HepG2 (cell line): ENCODE measurements around the gene IMPDH2. TPM values are rescaled to one million over a fixed set of nuclear protein-coding genes. Genes with fewer than 3 reads are reported as not detected.
A peak's percentile ranks its signal among the peaks of the same experiment; 100 is the strongest.

Source experiments
- AFF4 ChIP-seq: sonication (generic); formaldehyde crosslinking; IDR thresholded peaks from 2 replicates; pipeline ENCODE4 v1.4.0; 2020; ENCODE audit warnings: missing genetic modification reagents
- ATM ChIP-seq: fragments of 450-650 bp; IDR thresholded peaks from 2 replicates; pipeline ENCODE4 v1.7.1; 2017; ENCODE audit warnings: mild to moderate bottlenecking, borderline replicate concordance
- CAMTA2 ChIP-seq: sonication (generic); formaldehyde crosslinking; IDR thresholded peaks from 2 replicates; pipeline ENCODE4 v1.4.0; 2020; ENCODE audit warnings: mild to moderate bottlenecking, missing genetic modification reagents, borderline replicate concordance
- GMEB2 ChIP-seq: IDR thresholded peaks from 2 replicates; pipeline ENCODE4 v1.6.1; 2016; ENCODE audit warnings: missing biosample characterization, missing genetic modification reagents, low read depth
- KAT8 ChIP-seq: IDR thresholded peaks from 2 replicates; pipeline ENCODE4 v1.6.1; 2016; ENCODE audit warnings: missing genetic modification reagents, missing compliant biosample characterization
- MTF2 ChIP-seq: sonication (generic); formaldehyde crosslinking; IDR thresholded peaks from 2 replicates; pipeline ENCODE4 v1.5.0; 2020; ENCODE audit warnings: missing genetic modification reagents, borderline replicate concordance
- ZFY ChIP-seq: sonication (generic); formaldehyde crosslinking; IDR thresholded peaks from 2 replicates; pipeline ENCODE4 v1.4.0; 2020; ENCODE audit warnings: missing genetic modification reagents
- ZNF232 ChIP-seq: sonication (generic); formaldehyde crosslinking; IDR thresholded peaks from 2 replicates; pipeline ENCODE4 v1.4.0; 2020; ENCODE audit warnings: missing genetic modification reagents, borderline replicate concordance
- ZNF451 ChIP-seq: sonication (generic); formaldehyde crosslinking; IDR thresholded peaks from 2 replicates; pipeline ENCODE4 v1.5.0; 2020; ENCODE audit warnings: mild to moderate bottlenecking, missing genetic modification reagents
- ZNF543 ChIP-seq: sonication (generic); formaldehyde crosslinking; IDR thresholded peaks from 2 replicates; pipeline ENCODE4 v1.4.0; 2020; ENCODE audit warnings: mild to moderate bottlenecking, missing genetic modification reagents
- ZNF556 ChIP-seq: sonication (generic); formaldehyde crosslinking; IDR thresholded peaks from 2 replicates; pipeline ENCODE4 v1.4.0; 2020; ENCODE audit warnings: mild to moderate bottlenecking, missing genetic modification reagents, borderline replicate concordance
- ZNF704 ChIP-seq: sonication (generic); formaldehyde crosslinking; IDR thresholded peaks from 2 replicates; pipeline ENCODE4 v1.8.1; 2023; ENCODE audit warnings: mild to moderate bottlenecking, inconsistent platforms, moderate library complexity, missing genetic modification reagents, borderline replicate concordance
- polyA plus RNA-seq, 8 experiments: library from polyadenylated mRNA; depleted of rRNA in 3 of 8; stranded (reverse) in 7 of 8; unstranded in 1 of 8; fragments of >200 nt; fragmentation: Illumina TruSeq in 4 of 8; extraction: Trizol in 4 of 8; gene quantifications; 2 replicates each; pipeline versions ENCODE4 v1.2.1 to v1.2.3, GENCODE V29; 2011 to 2016; ENCODE audit warnings: low read depth in 4 of 8, missing spikeins in 1 of 8, mixed read lengths in 1 of 8; ENCODE audit not compliant: insufficient read depth in 1 of 8
- total RNA-seq, 5 experiments: library from RNA; depleted of rRNA; stranded (reverse); fragments of >200 nt; fragmentation: Illumina TruSeq; extraction: Trizol; gene quantifications; 2 replicates each; pipeline ENCODE4 v1.2.3, GENCODE V29; 2016; ENCODE audit warnings: low read depth in 1 of 5
- TF ChIP-seq, protein P1 (sequence below): sonication (generic); formaldehyde crosslinking; IDR thresholded peaks from 2 replicates; pipeline ENCODE4 v1.5.0; 2020; ENCODE audit warnings: mild to moderate bottlenecking, missing genetic modification reagents, moderate library complexity
- TF ChIP-seq, protein P2 (sequence below): sonication (generic); formaldehyde crosslinking; IDR thresholded peaks from 2 replicates; pipeline ENCODE4 v1.4.0; 2020; ENCODE audit warnings: mild to moderate bottlenecking, missing genetic modification reagents
- TF ChIP-seq, protein P3 (sequence below): sonication (generic); formaldehyde crosslinking; IDR thresholded peaks from 2 replicates; pipeline ENCODE4 v1.8.0; 2022; ENCODE audit warnings: mild to moderate bottlenecking, missing genetic modification reagents; ENCODE audit not compliant: insufficient replicate concordance

The IMPDH2 gene
- total and polyA plus RNA-seq, 2 of the 13 experiments (the other 11 are each of a cell fraction or from before 2014, with no cell fraction given), result 248 to 260 TPM

GRCh38 chr3:49007068-49007770 is 22.0 kb downstream of the IMPDH2 start, which contains the start of gene WDR6 (continued):
- TF ChIP-seq GMEB2 (peak; percentile 34; the same call in 1 of the 2 replicates), ZNF556 (CRISPR knock-in tag) (0 out of 2 replicates have a peak, but pooled peaks have one; percentile 51), ZNF232 (CRISPR knock-in tag) (peak; percentile 71; the same call in 1 of the 2 replicates), CAMTA2 (CRISPR knock-in tag) (0 out of 2 replicates have a peak, but pooled peaks have one; percentile 27), ZNF543 (peak; percentile 64), MTF2 (CRISPR knock-in tag) (no peak), ATM (no peak), ZNF451 (CRISPR knock-in tag) (peak; percentile 79; the same call in 1 of the 2 replicates), ZNF704 (peak; percentile 48), AFF4 (CRISPR knock-in tag) (peak; percentile 79), ZFY (CRISPR knock-in tag) (peak; percentile 77; the same call in 1 of the 2 replicates), KAT8 (CRISPR knock-in tag) (peak; percentile 73; the same call in 1 of the 2 replicates)
- TF ChIP-seq, protein P1, sequence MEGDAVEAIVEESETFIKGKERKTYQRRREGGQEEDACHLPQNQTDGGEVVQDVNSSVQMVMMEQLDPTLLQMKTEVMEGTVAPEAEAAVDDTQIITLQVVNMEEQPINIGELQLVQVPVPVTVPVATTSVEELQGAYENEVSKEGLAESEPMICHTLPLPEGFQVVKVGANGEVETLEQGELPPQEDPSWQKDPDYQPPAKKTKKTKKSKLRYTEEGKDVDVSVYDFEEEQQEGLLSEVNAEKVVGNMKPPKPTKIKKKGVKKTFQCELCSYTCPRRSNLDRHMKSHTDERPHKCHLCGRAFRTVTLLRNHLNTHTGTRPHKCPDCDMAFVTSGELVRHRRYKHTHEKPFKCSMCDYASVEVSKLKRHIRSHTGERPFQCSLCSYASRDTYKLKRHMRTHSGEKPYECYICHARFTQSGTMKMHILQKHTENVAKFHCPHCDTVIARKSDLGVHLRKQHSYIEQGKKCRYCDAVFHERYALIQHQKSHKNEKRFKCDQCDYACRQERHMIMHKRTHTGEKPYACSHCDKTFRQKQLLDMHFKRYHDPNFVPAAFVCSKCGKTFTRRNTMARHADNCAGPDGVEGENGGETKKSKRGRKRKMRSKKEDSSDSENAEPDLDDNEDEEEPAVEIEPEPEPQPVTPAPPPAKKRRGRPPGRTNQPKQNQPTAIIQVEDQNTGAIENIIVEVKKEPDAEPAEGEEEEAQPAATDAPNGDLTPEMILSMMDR (CRISPR knock-in tag), result peak; percentile 76
- TF ChIP-seq, protein P2, sequence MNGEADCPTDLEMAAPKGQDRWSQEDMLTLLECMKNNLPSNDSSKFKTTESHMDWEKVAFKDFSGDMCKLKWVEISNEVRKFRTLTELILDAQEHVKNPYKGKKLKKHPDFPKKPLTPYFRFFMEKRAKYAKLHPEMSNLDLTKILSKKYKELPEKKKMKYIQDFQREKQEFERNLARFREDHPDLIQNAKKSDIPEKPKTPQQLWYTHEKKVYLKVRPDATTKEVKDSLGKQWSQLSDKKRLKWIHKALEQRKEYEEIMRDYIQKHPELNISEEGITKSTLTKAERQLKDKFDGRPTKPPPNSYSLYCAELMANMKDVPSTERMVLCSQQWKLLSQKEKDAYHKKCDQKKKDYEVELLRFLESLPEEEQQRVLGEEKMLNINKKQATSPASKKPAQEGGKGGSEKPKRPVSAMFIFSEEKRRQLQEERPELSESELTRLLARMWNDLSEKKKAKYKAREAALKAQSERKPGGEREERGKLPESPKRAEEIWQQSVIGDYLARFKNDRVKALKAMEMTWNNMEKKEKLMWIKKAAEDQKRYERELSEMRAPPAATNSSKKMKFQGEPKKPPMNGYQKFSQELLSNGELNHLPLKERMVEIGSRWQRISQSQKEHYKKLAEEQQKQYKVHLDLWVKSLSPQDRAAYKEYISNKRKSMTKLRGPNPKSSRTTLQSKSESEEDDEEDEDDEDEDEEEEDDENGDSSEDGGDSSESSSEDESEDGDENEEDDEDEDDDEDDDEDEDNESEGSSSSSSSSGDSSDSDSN (CRISPR knock-in tag), result peak; percentile 44; the same call in 1 of the 2 replicates
- TF ChIP-seq, protein P3, sequence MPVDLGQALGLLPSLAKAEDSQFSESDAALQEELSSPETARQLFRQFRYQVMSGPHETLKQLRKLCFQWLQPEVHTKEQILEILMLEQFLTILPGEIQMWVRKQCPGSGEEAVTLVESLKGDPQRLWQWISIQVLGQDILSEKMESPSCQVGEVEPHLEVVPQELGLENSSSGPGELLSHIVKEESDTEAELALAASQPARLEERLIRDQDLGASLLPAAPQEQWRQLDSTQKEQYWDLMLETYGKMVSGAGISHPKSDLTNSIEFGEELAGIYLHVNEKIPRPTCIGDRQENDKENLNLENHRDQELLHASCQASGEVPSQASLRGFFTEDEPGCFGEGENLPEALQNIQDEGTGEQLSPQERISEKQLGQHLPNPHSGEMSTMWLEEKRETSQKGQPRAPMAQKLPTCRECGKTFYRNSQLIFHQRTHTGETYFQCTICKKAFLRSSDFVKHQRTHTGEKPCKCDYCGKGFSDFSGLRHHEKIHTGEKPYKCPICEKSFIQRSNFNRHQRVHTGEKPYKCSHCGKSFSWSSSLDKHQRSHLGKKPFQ (CRISPR knock-in tag), result peak; percentile 60
